ENCODE results near the gene SPATA31E1.
"Not testable (repeated sequence)": the region's sequence is repeated elsewhere in the genome, so short reads cannot be mapped to it uniquely, and the experiment has no call there.

Gene SPATA31E1

DNA sequence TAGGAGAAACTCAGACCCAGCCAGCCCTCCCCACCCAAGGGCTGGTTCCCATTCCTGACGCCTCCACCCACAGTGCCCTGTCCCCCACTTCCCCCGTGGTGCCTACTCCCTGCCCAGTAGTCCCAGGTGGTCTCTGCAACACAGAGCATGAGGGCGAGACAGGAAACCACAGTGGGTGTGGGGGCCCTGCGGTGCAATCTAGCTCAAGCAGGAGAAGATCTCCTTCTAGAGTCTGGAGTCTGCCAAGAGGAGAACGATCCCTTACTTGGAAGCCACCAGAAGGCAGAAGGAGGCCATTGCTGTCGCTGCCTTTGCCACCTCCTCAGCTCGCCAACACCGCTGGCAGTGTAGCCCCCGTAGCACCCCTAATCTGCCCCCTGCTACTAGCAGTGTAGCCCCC, 55.2 kb downstream of the SPATA31E1 start:
- H3K4me3 Mint-ChIP-seq; H3K4me1 Mint-ChIP-seq (ENCODE audit: low read depth in 2 of 2); ATAC-seq (replicated peaks); DNase-seq; H3K9me3 Mint-ChIP-seq; H3K27me3 Mint-ChIP-seq; H3K27ac Mint-ChIP-seq; H3K36me3 Mint-ChIP-seq (ENCODE audit: insufficient read depth): not testable (repeated sequence)

DNA sequence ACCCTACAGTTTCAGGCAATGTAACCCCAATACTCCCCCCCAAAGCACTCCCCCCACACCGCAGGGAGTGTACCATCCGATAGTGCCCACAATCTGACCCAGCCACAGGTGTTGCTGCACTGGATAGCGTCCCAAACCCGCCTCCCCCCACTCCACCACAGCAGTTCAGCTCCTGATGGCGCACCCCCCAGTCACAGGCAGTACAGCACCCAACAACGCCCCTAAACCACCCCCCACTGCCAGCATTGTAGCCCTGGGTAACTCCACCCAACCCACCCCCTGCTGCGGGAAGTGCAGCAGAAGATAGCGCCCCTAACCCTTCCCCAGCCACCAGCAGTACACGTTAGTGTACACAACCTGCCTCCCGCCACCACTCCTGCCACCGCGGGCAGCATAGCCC, 55.7 kb downstream of the SPATA31E1 start:
- not testable (repeated sequence) for H3K36me3 Mint-ChIP-seq (ENCODE audit: insufficient read depth); H3K4me3 Mint-ChIP-seq; H3K27ac Mint-ChIP-seq; H3K27me3 Mint-ChIP-seq; H3K4me1 Mint-ChIP-seq (ENCODE audit: low read depth in 2 of 2); ATAC-seq (replicated peaks); DNase-seq; H3K9me3 Mint-ChIP-seq
